ENCODE data around the gene HES5.

Gene HES5

GRCh38 chr1:2480986-2481364 is 49.1 kb downstream of the HES5 start:
- Histone ChIP-seq H3K4me1 (ENCODE audit: control insufficient read depth, insufficient read depth, low read length) (peaks cover 22% of the 10 kb centered on the region), H3K36me3 (ENCODE audit: control insufficient read depth, insufficient read depth, low read length) (no peaks in the 10 kb centered on the region), H3K27me3 (ENCODE audit: control insufficient read depth, insufficient read depth, low read length, poor library complexity, severe bottlenecking) (no peaks in the 10 kb centered on the region), H3K4me3 (ENCODE audit: insufficient read depth, low read depth, low read length) (no peak overlapping the region), H3K27ac (ENCODE audit: insufficient read depth, low read depth, low read length, poor library complexity, severe bottlenecking) (no peak overlapping the region), H3K9me3 (ENCODE audit: control insufficient read depth, low read length) (no peaks in the 10 kb centered on the region)
- 92 to 94% methylated on average over 12 of the region's 12 CpGs for WGBS, 2 experiments

- H3K27me3 ChIP-seq (ENCODE audit: control insufficient read depth, insufficient read depth, low read length, poor library complexity, severe bottlenecking): no peaks in the 10 kb centered on the region
- H3K36me3 ChIP-seq (ENCODE audit: control insufficient read depth, insufficient read depth, low read length): no peaks in the 10 kb centered on the region
- 93 to 94% methylated on average over 18 of the region's 18 CpGs for WGBS, 2 experiments
These were observed 49.7 kb downstream of the HES5 start for GRCh38 chr1:2480236-2480985.

GRCh38 chr1:2479618-2480017 is 50.4 kb downstream of the HES5 start:
- Histone ChIP-seq H3K4me3 (ENCODE audit: insufficient read depth, low read depth, low read length) (no peak overlapping the region), H3K27me3 (ENCODE audit: control insufficient read depth, insufficient read depth, low read length, poor library complexity, severe bottlenecking) (no peaks in the 10 kb centered on the region), H3K36me3 (ENCODE audit: control insufficient read depth, insufficient read depth, low read length) (no peaks in the 10 kb centered on the region), H3K4me1 (ENCODE audit: control insufficient read depth, insufficient read depth, low read length) (peaks cover 36% of the 10 kb centered on the region), H3K9me3 (ENCODE audit: control insufficient read depth, low read length) (no peaks in the 10 kb centered on the region), H3K27ac (ENCODE audit: insufficient read depth, low read depth, low read length, poor library complexity, severe bottlenecking) (no peak overlapping the region)
- 92% methylated on average over 28 of the region's 28 CpGs for WGBS, 2 experiments

More at GRCh38 chr1:2480236-2480985, 49.7 kb downstream of the HES5 start:
- Histone ChIP-seq H3K27ac (ENCODE audit: insufficient read depth, low read depth, low read length, poor library complexity, severe bottlenecking) (no peak overlapping the region), H3K4me3 (ENCODE audit: insufficient read depth, low read depth, low read length) (no peak overlapping the region), H3K9me3 (ENCODE audit: control insufficient read depth, low read length) (no peaks in the 10 kb centered on the region), H3K4me1 (ENCODE audit: control insufficient read depth, insufficient read depth, low read length) (peaks cover 28% of the 10 kb centered on the region)

DNA sequence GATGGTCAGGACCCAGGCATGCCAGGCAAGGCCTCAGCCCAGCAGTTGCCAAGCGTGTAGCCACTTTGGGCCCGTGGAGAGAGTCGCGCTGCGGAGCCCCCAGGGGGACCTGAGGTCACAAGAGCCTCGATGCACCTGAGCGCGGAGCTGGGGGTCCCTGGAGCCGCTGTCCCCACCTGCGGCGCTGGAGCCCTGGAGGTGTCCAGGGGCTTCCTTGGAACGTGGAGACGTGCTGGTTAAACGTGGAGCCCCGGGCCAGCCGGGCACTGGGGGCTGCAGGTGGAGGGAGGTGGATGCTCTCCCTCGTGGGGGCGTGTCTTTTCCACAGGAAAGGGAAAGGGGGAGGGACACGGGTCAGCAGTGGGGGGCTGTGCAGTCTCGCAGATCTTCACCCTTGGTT is 50.9 kb downstream of the HES5 start:
- Histone ChIP-seq H3K4me1 (ENCODE audit: control insufficient read depth, insufficient read depth, low read length) (peaks cover 40% of the 10 kb centered on the region), H3K27ac (ENCODE audit: insufficient read depth, low read depth, low read length, poor library complexity, severe bottlenecking) (no peak overlapping the region), H3K36me3 (ENCODE audit: control insufficient read depth, insufficient read depth, low read length) (no peaks in the 10 kb centered on the region), H3K9me3 (ENCODE audit: control insufficient read depth, low read length) (no peaks in the 10 kb centered on the region), H3K4me3 (ENCODE audit: insufficient read depth, low read depth, low read length) (no peak overlapping the region), H3K27me3 (ENCODE audit: control insufficient read depth, insufficient read depth, low read length, poor library complexity, severe bottlenecking) (no peaks in the 10 kb centered on the region)
- 88 to 89% methylated on average over 20 of the region's 20 CpGs for WGBS, 2 experiments
